ENCODE data around the gene LRRC4. TPM values are rescaled to one million over a fixed set of nuclear protein-coding genes. Genes with fewer than 3 reads are reported as not detected.

Gene LRRC4
- total RNA-seq, 2 donors from 2014 or later = 2.9 to 7.2 TPM

DNA sequence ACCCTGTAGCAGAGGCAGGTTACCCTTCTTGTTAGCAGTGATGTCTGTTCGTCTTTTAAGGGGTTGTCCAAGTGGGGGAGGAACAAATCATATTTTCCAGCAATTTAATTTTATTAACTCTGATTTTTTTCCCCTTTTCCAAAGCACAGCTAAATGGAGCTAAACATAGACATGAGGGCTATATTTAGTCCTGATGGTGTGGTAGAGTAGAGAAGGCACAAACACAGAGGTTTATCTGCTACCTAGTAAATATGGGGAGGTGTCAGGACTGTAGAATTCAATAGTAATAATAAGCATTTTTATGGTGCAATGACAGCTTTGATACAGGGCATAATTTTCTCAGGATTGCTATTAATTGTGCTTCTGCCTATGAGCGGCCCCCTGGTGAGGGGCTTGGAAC, 22.5 kb downstream of the LRRC4 start:
- DNase-seq (ENCODE audit: low spot score) = no peak

GRCh38 chr7:128008141-128008540, 23.1 kb downstream of the LRRC4 start:
- TF ChIP-seq, protein P1, sequence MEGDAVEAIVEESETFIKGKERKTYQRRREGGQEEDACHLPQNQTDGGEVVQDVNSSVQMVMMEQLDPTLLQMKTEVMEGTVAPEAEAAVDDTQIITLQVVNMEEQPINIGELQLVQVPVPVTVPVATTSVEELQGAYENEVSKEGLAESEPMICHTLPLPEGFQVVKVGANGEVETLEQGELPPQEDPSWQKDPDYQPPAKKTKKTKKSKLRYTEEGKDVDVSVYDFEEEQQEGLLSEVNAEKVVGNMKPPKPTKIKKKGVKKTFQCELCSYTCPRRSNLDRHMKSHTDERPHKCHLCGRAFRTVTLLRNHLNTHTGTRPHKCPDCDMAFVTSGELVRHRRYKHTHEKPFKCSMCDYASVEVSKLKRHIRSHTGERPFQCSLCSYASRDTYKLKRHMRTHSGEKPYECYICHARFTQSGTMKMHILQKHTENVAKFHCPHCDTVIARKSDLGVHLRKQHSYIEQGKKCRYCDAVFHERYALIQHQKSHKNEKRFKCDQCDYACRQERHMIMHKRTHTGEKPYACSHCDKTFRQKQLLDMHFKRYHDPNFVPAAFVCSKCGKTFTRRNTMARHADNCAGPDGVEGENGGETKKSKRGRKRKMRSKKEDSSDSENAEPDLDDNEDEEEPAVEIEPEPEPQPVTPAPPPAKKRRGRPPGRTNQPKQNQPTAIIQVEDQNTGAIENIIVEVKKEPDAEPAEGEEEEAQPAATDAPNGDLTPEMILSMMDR (IDR thresholded peaks at IDR 0.05) = no peak
- Histone ChIP-seq H3K27me3 (no peaks in the 10 kb centered on the region), H3K27ac (no peak overlapping the region), H3K4me1 (peaks cover 3 to 30% of the 10 kb centered on the region in 2 donors), H3K4me3 (no peak overlapping the region), H3K9me3 (no peaks in the 10 kb centered on the region), H3K36me3 (no peaks in the 10 kb centered on the region)
- no peak for DNase-seq (ENCODE audit: low spot score)

More for the DNA sequence above, 22.5 kb downstream of the LRRC4 start:
- Histone ChIP-seq H3K4me1 (peaks cover 3 to 25% of the 10 kb centered on the region in 2 donors), H3K4me3 (no peak overlapping the region), H3K9me3 (no peaks in the 10 kb centered on the region), H3K27ac (no peak overlapping the region), H3K36me3 (no peaks in the 10 kb centered on the region), H3K27me3 (no peaks in the 10 kb centered on the region)
- TF ChIP-seq, protein P1 (IDR thresholded peaks at IDR 0.05) = no peak

DNA sequence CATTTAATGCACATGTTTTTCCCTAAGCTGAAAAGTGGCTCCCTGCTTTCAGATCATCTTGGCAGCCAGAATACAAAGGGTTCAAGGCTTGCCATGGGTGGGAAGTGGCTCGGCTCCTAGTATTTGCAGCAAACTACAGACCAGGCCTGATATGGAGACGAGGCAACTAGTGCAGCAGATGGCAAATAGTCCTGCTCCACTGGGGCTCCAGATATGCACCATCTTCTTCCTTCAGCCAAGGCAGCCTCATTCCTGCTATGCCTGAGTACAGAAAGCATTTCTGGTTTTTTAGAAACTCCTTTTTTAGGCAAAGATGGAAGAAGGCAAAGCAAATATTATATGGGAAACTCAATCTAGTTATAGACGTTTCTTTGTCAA, 23.9 kb downstream of the LRRC4 start:
- DNase-seq (ENCODE audit: low spot score) = no peak
- H3K9me3 ChIP-seq = no peaks in the 10 kb centered on the region
- no peak overlapping the region for H3K27ac ChIP-seq
- TF ChIP-seq, protein P1 (IDR thresholded peaks at IDR 0.05) = no peak
- no peaks in the 10 kb centered on the region for H3K36me3 ChIP-seq
- H3K4me3 ChIP-seq = no peak overlapping the region
- H3K4me1 ChIP-seq = peaks cover 3 to 38% of the 10 kb centered on the region in 2 donors
- H3K27me3 ChIP-seq = no peaks in the 10 kb centered on the region

GRCh38 chr7:128006550-128007302, 24.5 kb downstream of the LRRC4 start:
- Histone ChIP-seq H3K4me1 (peaks cover 3 to 37% of the 10 kb centered on the region in 2 donors), H3K27ac (no peak overlapping the region), H3K4me3 (no peak overlapping the region), H3K36me3 (no peaks in the 10 kb centered on the region), H3K9me3 (no peaks in the 10 kb centered on the region), H3K27me3 (no peaks in the 10 kb centered on the region)
- DNase-seq (ENCODE audit: low spot score) = no peak
- TF ChIP-seq, protein P1 (IDR thresholded peaks at IDR 0.05) = no peak

DNA sequence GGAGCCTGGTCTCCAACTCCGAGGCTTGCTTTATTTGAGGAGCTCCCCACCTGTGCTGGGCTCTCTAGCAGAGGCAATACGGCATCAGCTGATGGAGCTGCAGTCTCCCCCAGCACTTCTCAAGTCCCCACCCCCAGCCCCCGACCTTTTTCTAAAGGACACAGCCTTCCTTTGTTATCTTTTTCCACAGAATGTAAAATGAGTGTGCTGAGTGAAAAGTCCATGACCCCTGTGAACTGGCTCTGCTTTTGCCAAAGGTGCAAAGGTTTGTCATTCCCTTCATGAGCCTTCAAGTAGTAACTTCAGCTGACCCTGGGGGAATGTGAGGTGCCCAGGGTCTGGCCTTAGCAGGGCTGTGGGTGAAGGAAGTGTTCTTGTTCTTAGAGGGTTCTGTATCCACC, 25.5 kb downstream of the LRRC4 start:
- H3K4me1 ChIP-seq = peaks cover 3 to 37% of the 10 kb centered on the region in 2 donors
- no peak overlapping the region for H3K4me3 ChIP-seq
- no peaks in the 10 kb centered on the region for H3K36me3 ChIP-seq
- TF ChIP-seq, protein P1 (IDR thresholded peaks at IDR 0.05) = no peak
- DNase-seq (ENCODE audit: low spot score) = no peak
- no peak overlapping the region for H3K27ac ChIP-seq
- no peaks in the 10 kb centered on the region for H3K9me3 ChIP-seq
- H3K27me3 ChIP-seq = no peaks in the 10 kb centered on the region

DNA sequence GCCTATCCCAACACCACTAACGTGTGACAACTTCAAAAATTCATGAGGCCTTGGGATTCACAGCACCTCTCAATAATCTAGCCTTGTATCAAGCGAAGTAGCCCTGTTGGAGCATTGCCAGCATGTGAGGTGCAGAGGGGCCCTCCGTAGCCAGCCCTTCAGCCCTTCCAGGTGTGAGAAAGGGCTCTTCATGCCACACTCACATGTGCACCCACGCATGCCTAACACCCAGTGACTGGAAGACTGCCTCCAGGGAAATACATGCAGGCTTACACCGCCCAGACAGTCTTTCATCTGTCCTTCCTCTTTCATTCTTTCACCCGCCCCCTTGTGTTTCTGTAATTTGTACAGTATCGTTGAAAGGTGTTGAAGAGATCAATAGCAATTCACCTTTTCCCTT, 26.1 kb downstream of the LRRC4 start:
- H3K9me3 ChIP-seq = no peaks in the 10 kb centered on the region
- H3K27me3 ChIP-seq = no peaks in the 10 kb centered on the region
- H3K36me3 ChIP-seq = no peaks in the 10 kb centered on the region
- H3K27ac ChIP-seq = no peak overlapping the region
- H3K4me1 ChIP-seq = peaks cover 3 to 35% of the 10 kb centered on the region in 2 donors
- no peak for DNase-seq (ENCODE audit: low spot score)
- H3K4me3 ChIP-seq = no peak overlapping the region
- TF ChIP-seq, protein P1 (IDR thresholded peaks at IDR 0.05) = no peak
